Measurements from ENCODE around the gene DNAI4.

DNA sequence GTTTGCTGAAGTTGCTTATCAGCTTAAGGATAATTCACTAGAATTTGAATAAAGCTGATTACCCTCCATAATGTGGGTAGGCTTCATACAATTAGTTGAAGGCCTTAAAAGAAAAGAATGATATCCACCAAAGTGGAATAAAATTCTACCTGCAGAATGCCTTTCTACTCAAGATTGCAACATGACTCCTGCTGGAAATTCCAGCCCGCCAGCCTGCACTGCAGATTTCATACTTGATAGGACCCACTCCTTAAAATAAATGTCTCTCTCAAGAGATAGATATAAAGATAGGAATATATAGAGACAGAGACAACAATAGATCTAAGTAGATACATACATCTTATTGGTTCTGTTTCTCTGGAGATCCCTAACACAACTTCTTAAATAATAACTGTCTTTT lies 99.9 kb downstream of the DNAI4 start:
- TF ChIP-seq, protein P1, sequence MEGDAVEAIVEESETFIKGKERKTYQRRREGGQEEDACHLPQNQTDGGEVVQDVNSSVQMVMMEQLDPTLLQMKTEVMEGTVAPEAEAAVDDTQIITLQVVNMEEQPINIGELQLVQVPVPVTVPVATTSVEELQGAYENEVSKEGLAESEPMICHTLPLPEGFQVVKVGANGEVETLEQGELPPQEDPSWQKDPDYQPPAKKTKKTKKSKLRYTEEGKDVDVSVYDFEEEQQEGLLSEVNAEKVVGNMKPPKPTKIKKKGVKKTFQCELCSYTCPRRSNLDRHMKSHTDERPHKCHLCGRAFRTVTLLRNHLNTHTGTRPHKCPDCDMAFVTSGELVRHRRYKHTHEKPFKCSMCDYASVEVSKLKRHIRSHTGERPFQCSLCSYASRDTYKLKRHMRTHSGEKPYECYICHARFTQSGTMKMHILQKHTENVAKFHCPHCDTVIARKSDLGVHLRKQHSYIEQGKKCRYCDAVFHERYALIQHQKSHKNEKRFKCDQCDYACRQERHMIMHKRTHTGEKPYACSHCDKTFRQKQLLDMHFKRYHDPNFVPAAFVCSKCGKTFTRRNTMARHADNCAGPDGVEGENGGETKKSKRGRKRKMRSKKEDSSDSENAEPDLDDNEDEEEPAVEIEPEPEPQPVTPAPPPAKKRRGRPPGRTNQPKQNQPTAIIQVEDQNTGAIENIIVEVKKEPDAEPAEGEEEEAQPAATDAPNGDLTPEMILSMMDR (IDR thresholded peaks at IDR 0.05), result no peak
- TF ChIP-seq, protein P2, sequence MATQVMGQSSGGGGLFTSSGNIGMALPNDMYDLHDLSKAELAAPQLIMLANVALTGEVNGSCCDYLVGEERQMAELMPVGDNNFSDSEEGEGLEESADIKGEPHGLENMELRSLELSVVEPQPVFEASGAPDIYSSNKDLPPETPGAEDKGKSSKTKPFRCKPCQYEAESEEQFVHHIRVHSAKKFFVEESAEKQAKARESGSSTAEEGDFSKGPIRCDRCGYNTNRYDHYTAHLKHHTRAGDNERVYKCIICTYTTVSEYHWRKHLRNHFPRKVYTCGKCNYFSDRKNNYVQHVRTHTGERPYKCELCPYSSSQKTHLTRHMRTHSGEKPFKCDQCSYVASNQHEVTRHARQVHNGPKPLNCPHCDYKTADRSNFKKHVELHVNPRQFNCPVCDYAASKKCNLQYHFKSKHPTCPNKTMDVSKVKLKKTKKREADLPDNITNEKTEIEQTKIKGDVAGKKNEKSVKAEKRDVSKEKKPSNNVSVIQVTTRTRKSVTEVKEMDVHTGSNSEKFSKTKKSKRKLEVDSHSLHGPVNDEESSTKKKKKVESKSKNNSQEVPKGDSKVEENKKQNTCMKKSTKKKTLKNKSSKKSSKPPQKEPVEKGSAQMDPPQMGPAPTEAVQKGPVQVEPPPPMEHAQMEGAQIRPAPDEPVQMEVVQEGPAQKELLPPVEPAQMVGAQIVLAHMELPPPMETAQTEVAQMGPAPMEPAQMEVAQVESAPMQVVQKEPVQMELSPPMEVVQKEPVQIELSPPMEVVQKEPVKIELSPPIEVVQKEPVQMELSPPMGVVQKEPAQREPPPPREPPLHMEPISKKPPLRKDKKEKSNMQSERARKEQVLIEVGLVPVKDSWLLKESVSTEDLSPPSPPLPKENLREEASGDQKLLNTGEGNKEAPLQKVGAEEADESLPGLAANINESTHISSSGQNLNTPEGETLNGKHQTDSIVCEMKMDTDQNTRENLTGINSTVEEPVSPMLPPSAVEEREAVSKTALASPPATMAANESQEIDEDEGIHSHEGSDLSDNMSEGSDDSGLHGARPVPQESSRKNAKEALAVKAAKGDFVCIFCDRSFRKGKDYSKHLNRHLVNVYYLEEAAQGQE (IDR thresholded peaks at IDR 0.05; ENCODE audit: insufficient read depth in 1 of 2, low read depth in 2 of 2, low read length in 1 of 2), result no peak
- TF ChIP-seq POLR2AphosphoS5 (IDR thresholded peaks at IDR 0.05; ENCODE audit: low read depth, low read length) (no peak), TCF7L2 (IDR thresholded peaks at IDR 0.05; ENCODE audit: low read depth, low read length) (no peak)

All from Panc1 (cell line).